SK-N-SH (cell line): ENCODE results near the gene HS6ST3.

ENCODE experiments used
- RAD21 ChIP-seq: IDR thresholded peaks from 2 replicates; pipeline ENCODE4 v1.6.1; 2012; ENCODE audit warnings: mild to moderate bottlenecking, low read length
- RXRA ChIP-seq: IDR thresholded peaks from 2 replicates; pipeline ENCODE4 v1.4.0; 2012; ENCODE audit warnings: low read depth, mild to moderate bottlenecking, borderline replicate concordance

DNA sequence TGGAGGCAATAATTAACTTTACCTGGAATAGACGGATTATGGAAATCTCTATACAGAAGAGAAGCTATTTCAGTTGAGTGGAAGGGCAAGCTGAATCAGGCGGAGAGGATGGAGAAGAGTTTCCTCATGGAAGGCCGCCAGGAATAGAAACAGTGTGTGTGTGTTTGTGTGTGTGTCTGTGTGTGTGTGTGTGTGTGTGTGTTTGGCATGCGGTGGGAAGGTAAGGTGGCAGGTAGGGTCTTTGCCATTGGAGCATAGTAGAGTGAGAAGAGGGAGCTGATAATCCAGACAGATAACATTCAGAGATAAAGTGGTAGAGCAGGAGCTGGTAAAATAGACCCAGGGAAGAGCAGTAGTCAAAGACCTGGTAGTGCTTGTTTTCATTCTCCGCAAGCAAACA is 9.2 kb upstream of the HS6ST3 start:
- no peak for TF ChIP-seq RAD21
- no peak for TF ChIP-seq RXRA
